Epithelial cell of proximal tubule (primary cell): Measurements from ENCODE around the gene FHIT. TPM values are rescaled to one million over a fixed set of nuclear protein-coding genes. Genes with fewer than 3 reads are reported as not detected.

Experiments used
- DNase-seq: peaks from one replicate; pipeline ENCODE4 v3.0.0-alpha.2; 2011; ENCODE audit warnings: low read depth
- H3K4me3 ChIP-seq: 2 replicates; pipeline ENCODE4 v1.5.1; 2011; ENCODE audit warnings: low read depth, mild to moderate bottlenecking, low read length
- total RNA-seq: library from RNA; depleted of rRNA; stranded (reverse); fragments of >200 nt; gene quantifications from 2 replicates; pipeline ENCODE4 v1.2.3, GENCODE V29; 2015
- TF ChIP-seq, protein P1 (sequence below): conservative IDR thresholded peaks from 2 replicates; pipeline ENCODE4 v1.5.1; 2012; ENCODE audit warnings: low read depth, mild to moderate bottlenecking, low read length

The FHIT gene
- total RNA-seq, 1 donor from 2014 or later = 3.7 TPM

DNA sequence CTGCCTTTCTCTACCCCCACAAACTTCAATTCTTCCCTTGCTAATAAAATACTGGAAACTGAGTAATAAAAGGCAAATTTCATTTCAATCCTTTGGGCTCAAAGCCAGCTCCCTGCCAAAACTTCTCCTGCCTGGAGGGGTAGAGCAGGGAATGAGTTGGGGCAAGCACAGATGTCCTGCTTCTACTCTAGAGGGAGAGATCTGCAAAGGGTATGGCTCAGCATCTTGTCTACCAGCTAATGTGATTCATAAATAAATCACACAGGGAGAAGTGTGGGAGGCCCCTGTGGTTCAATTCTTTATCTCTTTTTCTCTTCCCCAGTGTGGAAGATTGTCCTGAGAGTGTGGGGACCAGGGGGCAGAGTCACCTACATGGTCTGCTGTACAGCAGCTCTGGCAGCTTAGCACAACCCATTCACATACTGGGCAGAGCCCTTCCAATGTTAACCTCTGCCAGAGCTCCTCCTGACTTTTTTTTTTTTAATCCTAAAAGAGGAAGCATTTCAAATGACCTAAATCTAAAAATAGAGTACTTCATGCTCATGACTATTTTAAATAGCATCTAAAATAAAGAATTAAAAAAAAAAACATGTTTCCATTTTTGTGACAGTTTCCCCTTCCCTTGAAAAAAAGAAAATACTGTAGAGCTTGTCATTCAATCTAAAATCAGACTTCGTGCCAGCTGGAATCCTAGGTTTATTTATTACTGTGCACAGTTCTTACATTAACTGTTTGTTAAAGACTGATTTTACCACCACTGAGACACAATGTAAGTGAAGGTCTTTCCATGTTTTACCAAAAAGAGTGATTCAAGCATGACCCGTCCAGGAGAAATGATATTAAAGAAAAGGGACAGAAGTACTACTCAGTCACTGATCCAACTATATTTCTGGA is 1117.7 kb downstream of the FHIT start:
- DNase-seq = no peak

DNA sequence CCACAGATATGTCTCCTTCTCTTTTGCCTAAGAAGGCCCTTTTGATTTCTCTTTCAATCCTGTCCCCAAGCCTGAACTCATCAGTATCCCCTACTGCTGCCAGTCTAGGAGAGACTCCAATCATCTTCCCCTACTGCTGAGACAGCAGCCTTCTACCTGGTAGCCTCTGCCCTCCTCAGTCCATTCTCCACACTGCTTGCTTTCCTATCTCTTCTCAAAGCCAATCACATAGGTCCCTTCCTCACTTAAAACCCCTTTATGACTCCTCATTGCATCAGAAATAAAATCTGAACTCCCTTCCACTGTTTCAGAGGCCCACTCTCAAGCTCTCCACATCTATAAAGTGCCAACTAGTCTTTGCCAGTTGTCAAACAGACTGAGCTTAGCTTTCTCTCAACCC is 1119.6 kb downstream of the FHIT start:
- TF ChIP-seq, protein P1, sequence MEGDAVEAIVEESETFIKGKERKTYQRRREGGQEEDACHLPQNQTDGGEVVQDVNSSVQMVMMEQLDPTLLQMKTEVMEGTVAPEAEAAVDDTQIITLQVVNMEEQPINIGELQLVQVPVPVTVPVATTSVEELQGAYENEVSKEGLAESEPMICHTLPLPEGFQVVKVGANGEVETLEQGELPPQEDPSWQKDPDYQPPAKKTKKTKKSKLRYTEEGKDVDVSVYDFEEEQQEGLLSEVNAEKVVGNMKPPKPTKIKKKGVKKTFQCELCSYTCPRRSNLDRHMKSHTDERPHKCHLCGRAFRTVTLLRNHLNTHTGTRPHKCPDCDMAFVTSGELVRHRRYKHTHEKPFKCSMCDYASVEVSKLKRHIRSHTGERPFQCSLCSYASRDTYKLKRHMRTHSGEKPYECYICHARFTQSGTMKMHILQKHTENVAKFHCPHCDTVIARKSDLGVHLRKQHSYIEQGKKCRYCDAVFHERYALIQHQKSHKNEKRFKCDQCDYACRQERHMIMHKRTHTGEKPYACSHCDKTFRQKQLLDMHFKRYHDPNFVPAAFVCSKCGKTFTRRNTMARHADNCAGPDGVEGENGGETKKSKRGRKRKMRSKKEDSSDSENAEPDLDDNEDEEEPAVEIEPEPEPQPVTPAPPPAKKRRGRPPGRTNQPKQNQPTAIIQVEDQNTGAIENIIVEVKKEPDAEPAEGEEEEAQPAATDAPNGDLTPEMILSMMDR = no peak
- DNase-seq = no peak
- H3K4me3 ChIP-seq = no peak overlapping the region

More for the DNA sequence above, 1117.7 kb downstream of the FHIT start:
- TF ChIP-seq, protein P1 = no peak
- H3K4me3 ChIP-seq = no peak overlapping the region

GRCh38 chr3:60126511-60127304 is 1124.5 kb downstream of the FHIT start:
- TF ChIP-seq, protein P1 = no peak
- DNase-seq = no peak
- H3K4me3 ChIP-seq = no peak overlapping the region

DNA sequence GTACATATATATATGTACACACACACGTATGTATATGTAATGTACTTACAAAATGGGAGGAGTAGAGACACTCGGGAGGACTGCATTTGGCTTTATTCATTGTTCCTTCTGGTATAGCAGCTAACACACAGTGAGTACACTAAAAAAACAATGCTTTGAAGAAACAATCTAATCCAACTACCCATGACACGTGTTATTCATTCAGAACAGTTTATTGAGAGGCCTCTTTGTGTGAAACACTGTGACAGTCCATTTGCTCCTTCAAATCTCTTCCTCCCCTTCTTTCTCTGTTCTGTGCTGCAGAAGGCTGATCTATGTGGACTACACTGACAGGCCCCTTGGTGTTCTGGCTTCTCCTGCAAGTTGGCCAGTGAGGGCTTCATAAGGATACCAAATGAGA is 1125.6 kb downstream of the FHIT start:
- no peak for DNase-seq
- TF ChIP-seq, protein P1 = no peak
- H3K4me3 ChIP-seq = no peak overlapping the region

- TF ChIP-seq, protein P1 = no peak
- no peak for DNase-seq
Observed at GRCh38 chr3:60120245-60120644, 1131.0 kb downstream of the FHIT start.

GRCh38 chr3:60114191-60114590 is 1137.1 kb downstream of the FHIT start:
- no peak for DNase-seq
- H3K4me3 ChIP-seq = no peak overlapping the region
- TF ChIP-seq, protein P1 = no peak

More at GRCh38 chr3:60120245-60120644, 1131.0 kb downstream of the FHIT start:
- H3K4me3 ChIP-seq = no peak overlapping the region
